SK-N-SH treated with all-trans-retinoic acid at 6 μM for 48 hours (cell line): Measurements from ENCODE around the gene CRACR2B.

Source experiments
- ATAC-seq: fragments of 200-7000 bp; cut with Tn5 transposase; 3 replicates; pipeline ENCODE4 v1.9.1; 2020; ENCODE audit warnings: mild to moderate bottlenecking, moderate library complexity
- ARNTL ChIP-seq: fragments of 450-650 bp; formaldehyde crosslinking; IDR thresholded peaks from 2 replicates; pipeline ENCODE4 v1.5.0; 2020; ENCODE audit warnings: low read depth, mild to moderate bottlenecking, moderate library complexity, borderline replicate concordance
- BACH2 ChIP-seq: fragments of 250-450 bp; sonication (Bioruptor Pico); IDR thresholded peaks from 2 replicates; pipeline ENCODE4 v1.9.0; 2021; ENCODE audit warnings: mild to moderate bottlenecking, borderline replicate concordance
- CREB5 ChIP-seq: fragments of 250-450 bp; sonication (Bioruptor Pico); IDR thresholded peaks from 2 replicates; pipeline ENCODE4 v1.5.1; 2020; ENCODE audit warnings: low read depth, mild to moderate bottlenecking, moderate library complexity
- CSDC2 ChIP-seq: fragments of 250-450 bp; sonication (Bioruptor Pico); IDR thresholded peaks from 2 replicates; pipeline ENCODE4 v1.5.0; 2020; ENCODE audit warnings: mild to moderate bottlenecking, moderate library complexity
- CSRNP3 ChIP-seq: fragments of 250-450 bp; sonication (Bioruptor Pico); IDR thresholded peaks from 2 replicates; pipeline ENCODE4 v1.5.1; 2021; ENCODE audit warnings: mild to moderate bottlenecking, moderate library complexity
- ESRRG ChIP-seq: fragments of 250-450 bp; sonication (Bioruptor Pico); IDR thresholded peaks from 2 replicates; pipeline ENCODE4 v1.6.1; 2021; ENCODE audit warnings: mild to moderate bottlenecking
- GLIS3 ChIP-seq: fragments of 250-450 bp; sonication (Bioruptor Pico); IDR thresholded peaks from 2 replicates; pipeline ENCODE4 v1.5.0; 2020; ENCODE audit warnings: mild to moderate bottlenecking, moderate library complexity
- ISL1 ChIP-seq: fragments of 250-450 bp; sonication (Bioruptor Pico); IDR thresholded peaks from 2 replicates; pipeline ENCODE4 v2.1.2; 2022; ENCODE audit warnings: mild to moderate bottlenecking, moderate library complexity
- OSR1 ChIP-seq: fragments of 250-450 bp; sonication (Bioruptor Pico); IDR thresholded peaks from 2 replicates; pipeline ENCODE4 v1.8.0; 2022; ENCODE audit warnings: moderate library complexity, mild to moderate bottlenecking, inconsistent platforms
- PATZ1 ChIP-seq: fragments of 250-450 bp; sonication (Bioruptor Pico); IDR thresholded peaks from 2 replicates; pipeline ENCODE4 v1.8.0; 2020; ENCODE audit warnings: mild to moderate bottlenecking, moderate library complexity, borderline replicate concordance
- POU6F1 ChIP-seq: fragments of 250-450 bp; sonication (Bioruptor Pico); IDR thresholded peaks from 2 replicates; pipeline ENCODE4 v1.8.0; 2021; ENCODE audit warnings: low read depth, mild to moderate bottlenecking, moderate library complexity, borderline replicate concordance
- PPARA ChIP-seq: fragments of 250-450 bp; sonication (Bioruptor Pico); IDR thresholded peaks from 2 replicates; pipeline ENCODE4 v1.5.0; 2020; ENCODE audit warnings: mild to moderate bottlenecking, borderline replicate concordance
- RARB ChIP-seq: fragments of 250-450 bp; sonication (Bioruptor Pico); IDR thresholded peaks from 2 replicates; pipeline ENCODE4 v1.8.0; 2021; ENCODE audit warnings: mild to moderate bottlenecking, moderate library complexity
- SNAI2 ChIP-seq: fragments of 250-450 bp; sonication (Bioruptor Pico); IDR thresholded peaks from 2 replicates; pipeline ENCODE4 v1.5.0; 2020; ENCODE audit warnings: mild to moderate bottlenecking, moderate library complexity
- TCF4 ChIP-seq: fragments of 250-450 bp; sonication (Bioruptor Pico); IDR thresholded peaks from 2 replicates; pipeline ENCODE4 v1.8.0; 2021; ENCODE audit warnings: mild to moderate bottlenecking, moderate library complexity, borderline replicate concordance
- TOX ChIP-seq: fragments of 250-450 bp; sonication (Bioruptor Pico); IDR thresholded peaks from 2 replicates; pipeline ENCODE4 v1.8.0; 2021; ENCODE audit warnings: mild to moderate bottlenecking, moderate library complexity, borderline replicate concordance
- TSHZ2 ChIP-seq: fragments of 250-450 bp; sonication (Bioruptor Pico); IDR thresholded peaks from 2 replicates; pipeline ENCODE4 v1.5.0; 2020; ENCODE audit warnings: mild to moderate bottlenecking, moderate library complexity
- ZC3H10 ChIP-seq: fragments of 250-450 bp; sonication (Bioruptor Pico); IDR thresholded peaks from 2 replicates; pipeline ENCODE4 v1.5.1; 2021; ENCODE audit warnings: mild to moderate bottlenecking, moderate library complexity
- ZFP3 ChIP-seq: fragments of 250-450 bp; sonication (Bioruptor Pico); IDR thresholded peaks from 2 replicates; pipeline ENCODE4 v1.5.0; 2020; ENCODE audit warnings: mild to moderate bottlenecking, moderate library complexity
- ZFP30 ChIP-seq: fragments of 450-650 bp; formaldehyde crosslinking; IDR thresholded peaks from 2 replicates; pipeline ENCODE4 v1.5.0; 2022; ENCODE audit warnings: mild to moderate bottlenecking, moderate library complexity
- ZNF565 ChIP-seq: fragments of 450-650 bp; formaldehyde crosslinking; conservative IDR thresholded peaks from 2 replicates; pipeline ENCODE4 v1.5.0; 2020; ENCODE audit warnings: low read depth, mild to moderate bottlenecking, moderate library complexity
- ZNF70 ChIP-seq: fragments of 450-650 bp; formaldehyde crosslinking; IDR thresholded peaks from 2 replicates; pipeline ENCODE4 v1.5.0; 2020; ENCODE audit warnings: mild to moderate bottlenecking, moderate library complexity
- ZNF8 ChIP-seq: fragments of 450-650 bp; formaldehyde crosslinking; IDR thresholded peaks from 2 replicates; pipeline ENCODE4 v1.5.0; 2020; ENCODE audit warnings: mild to moderate bottlenecking, moderate library complexity

Gene CRACR2B

GRCh38 chr11:820655-821511 is 6.8 kb upstream of the CRACR2B start:
- ATAC-seq = peak; percentile 46
- TF ChIP-seq ESRRG (CRISPR knock-in tag) (no peak), BACH2 (no peak), ARNTL (CRISPR knock-in tag) (no peak), PATZ1 (CRISPR knock-in tag) (no peak), PPARA (CRISPR knock-in tag) (no peak), OSR1 (CRISPR knock-in tag) (no peak), SNAI2 (no peak), TOX (CRISPR knock-in tag) (no peak), CSDC2 (CRISPR knock-in tag) (no peak), ZFP30 (CRISPR knock-in tag) (no peak), RARB (CRISPR knock-in tag) (no peak), ISL1 (CRISPR knock-in tag) (no peak), ZC3H10 (no peak)
- TF ChIP-seq, all 23 proteins: peak for 0

GRCh38 chr11:821512-822371 is 6.0 kb upstream of the CRACR2B start:
- no peak for TF ChIP-seq ISL1 (CRISPR knock-in tag)
- no peak for ATAC-seq

GRCh38 chr11:823441-824291 is 4.1 kb upstream of the CRACR2B start:
- TF ChIP-seq GLIS3 = no peak
- no peak for TF ChIP-seq TCF4 (CRISPR knock-in tag)
- no peak for TF ChIP-seq ARNTL (CRISPR knock-in tag)
- no peak for TF ChIP-seq ZNF8 (CRISPR knock-in tag)
- no peak for TF ChIP-seq ZFP30 (CRISPR knock-in tag)
- no peak for TF ChIP-seq CSRNP3 (CRISPR knock-in tag)
- no peak for TF ChIP-seq ZNF70 (CRISPR knock-in tag)
- no peak for TF ChIP-seq ZC3H10
- no peak for TF ChIP-seq CREB5 (CRISPR knock-in tag)
- TF ChIP-seq PATZ1 (CRISPR knock-in tag) = no peak
- TF ChIP-seq OSR1 (CRISPR knock-in tag) = no peak
- no peak for TF ChIP-seq TSHZ2 (CRISPR knock-in tag)
- TF ChIP-seq ZFP3 (CRISPR knock-in tag) = no peak
- no peak for TF ChIP-seq ZNF565 (CRISPR knock-in tag)
- no peak for TF ChIP-seq PPARA (CRISPR knock-in tag)
- no peak for TF ChIP-seq POU6F1 (CRISPR knock-in tag)
- no peak for TF ChIP-seq ISL1 (CRISPR knock-in tag)
- TF ChIP-seq SNAI2 = no peak
- no peak for TF ChIP-seq BACH2
- TF ChIP-seq TOX (CRISPR knock-in tag) = no peak
- no peak for ATAC-seq
